Mucosa of descending colon (tissue), 3 donors: ENCODE data around the gene EIF3K. TPM values are rescaled to one million over a fixed set of nuclear protein-coding genes. Genes with fewer than 3 reads are reported as not detected.

ENCODE experiments used
- ATAC-seq: fragments of 200-7000 bp; cut with Tn5 transposase; one replicate; pipeline ENCODE4 v1.9.1; 2020; ENCODE audit warnings: mild to moderate bottlenecking, moderate library complexity
- DNase-seq, 3 donors: peaks; one replicate each; pipeline ENCODE4 v3.0.0-alpha.2; 2020
- H3K36me3 ChIP-seq: fragments of 200-600 bp; one replicate; pipeline ENCODE4 v1.8.0; 2021; ENCODE audit warnings: low read depth, mild to moderate bottlenecking
- H3K4me1 ChIP-seq: fragments of 200-600 bp; one replicate; pipeline ENCODE4 v1.8.0; 2021; ENCODE audit warnings: low read depth, mild to moderate bottlenecking
- H3K4me3 ChIP-seq: fragments of 200-600 bp; one replicate; pipeline ENCODE4 v1.8.0; 2021; ENCODE audit warnings: mild to moderate bottlenecking
- H3K9me3 ChIP-seq: fragments of 200-600 bp; one replicate; pipeline ENCODE4 v1.8.0; 2021; ENCODE audit warnings: mild to moderate bottlenecking
- CTCF ChIP-seq: fragments of 200-600 bp; IDR thresholded peaks from one replicate; pipeline ENCODE4 v1.8.0; 2022; ENCODE audit warnings: antibody characterized with exemption, mild to moderate bottlenecking
- intact Hi-C, 2 donors: fragments of 100-400 bp; cut with DNase I in 1 of 2; cut with micrococcal nuclease in 1 of 2; formaldehyde crosslinking; loops; one replicate each; pipeline versions ENCODE4 v1.11.0 to v1.11.1; 2022; cut with DNase I, micrococcal nuclease
- total RNA-seq, 3 donors: library from RNA; stranded (reverse); fragmentation: NEBNext Ultra II Directional in 2 of 3; extraction: Animal tissue kit (Norgen Biotek cat#: 25700) in 2 of 3; gene quantifications; one replicate each; pipeline versions ENCODE4 v1.2.1 to v1.2.4, GENCODE V29; 2021 to 2023
- donor health status: DM: no; HTN: no; CAD: no; lungs with moderate emphysema.
- donor health status: DM: no; HTN: no; CAD: no.
- donor health status: DM: no; HTN: yes; CAD: no.

EIF3K gene
- total RNA-seq, 3 donors from 2014 or later, result 338 to 393 (median 350) TPM

GRCh38 chr19:38615007-38615581 is 3.9 kb upstream of the EIF3K start:
- DNase-seq, result no peak

GRCh38 chr19:38616265-38616664 is 2.7 kb upstream of the EIF3K start:
- H3K4me3 ChIP-seq, result no peak overlapping the region
- H3K36me3 ChIP-seq, result no peaks in the 10 kb centered on the region
- H3K4me1 ChIP-seq, result peaks cover 8% of the 10 kb centered on the region
- TF ChIP-seq CTCF, result no peak
- ATAC-seq (no peak), DNase-seq (no peak)
- intact Hi-C loops, result no loop called here
- H3K9me3 ChIP-seq, result no peaks in the 10 kb centered on the region

More at GRCh38 chr19:38615007-38615581, 3.9 kb upstream of the EIF3K start:
- H3K9me3 ChIP-seq, result no peaks in the 10 kb centered on the region
- no peaks in the 10 kb centered on the region for H3K36me3 ChIP-seq
- H3K4me1 ChIP-seq, result peaks cover 5% of the 10 kb centered on the region
- intact Hi-C loops, result no loop called here
- no peak overlapping the region for H3K4me3 ChIP-seq
- TF ChIP-seq CTCF, result no peak
- ATAC-seq, result no peak

GRCh38 chr19:38617283-38617763 is 1.7 kb upstream of the EIF3K start:
- Histone ChIP-seq H3K4me1 (peaks cover 8% of the 10 kb centered on the region), H3K4me3 (no peak overlapping the region), H3K9me3 (no peaks in the 10 kb centered on the region), H3K36me3 (no peaks in the 10 kb centered on the region)
- no peak for ATAC-seq
- DNase-seq, result peak in 1 of 3 donors; percentile 42
- TF ChIP-seq CTCF, result no peak
- intact Hi-C loops, result no loop called here

- no peak for TF ChIP-seq CTCF
- ATAC-seq (peak; percentile 54), DNase-seq (peak; percentile 61 to 93 (median 78))
- no peaks in the 10 kb centered on the region for H3K36me3 ChIP-seq
- peaks cover 8% of the 10 kb centered on the region for H3K4me1 ChIP-seq
- H3K9me3 ChIP-seq, result no peaks in the 10 kb centered on the region
- peak within 1 kb of the TSS; percentile 83 for H3K4me3 ChIP-seq
- intact Hi-C loops, result no loop called here
Observed at GRCh38 chr19:38617764-38618589, 1.0 kb upstream of the EIF3K start, which contains the start of gene MAP4K1. TSS of gene MAP4K1 (minus strand) at chr19:38617953. CDS start at chr19:38617895, 58 bp downstream.

- ATAC-seq (peak; percentile 4), DNase-seq (no peak)
- Histone ChIP-seq H3K36me3 (peaks cover 5% of the 10 kb centered on the region), H3K9me3 (no peaks in the 10 kb centered on the region), H3K4me3 (peak overlapping the region; percentile 83), H3K4me1 (peaks cover 8% of the 10 kb centered on the region)
- no peak for TF ChIP-seq CTCF
- intact Hi-C loops, result no loop called here
Observed at GRCh38 chr19:38619361-38620174, 580 bp downstream of the EIF3K start.
